Smooth muscle cell (in vitro differentiated cells): Measurements from ENCODE around the gene HCFC1R1. TPM values are rescaled to one million over a fixed set of nuclear protein-coding genes. Genes with fewer than 3 reads are reported as not detected.
"Not testable (repeated sequence)": the region's sequence is repeated elsewhere in the genome, so short reads cannot be mapped to it uniquely, and the experiment has no call there.

Source experiments
- DNase-seq: peaks from one replicate; lab custom pipeline; 2025; ENCODE audit not compliant: unreplicated experiment; lab: John Stamatoyannopoulos, UW
- H2AFZ ChIP-seq: fragments of 200-600 bp; sonication (generic); 2 replicates; pipeline ENCODE4 v1.6.0; 2016; ENCODE audit warnings: antibody characterized with exemption, low read depth, mild to moderate bottlenecking
- H3F3A ChIP-seq: fragments of 200-600 bp; sonication (generic); 2 replicates; pipeline ENCODE4 v1.6.0; 2017; ENCODE audit warnings: antibody characterized with exemption, low read depth
- H3K27ac ChIP-seq: fragments of 200-600 bp; sonication (generic); 2 replicates; pipeline ENCODE4 v1.5.1; 2016; ENCODE audit warnings: low read depth, mild to moderate bottlenecking
- H3K27me3 ChIP-seq: fragments of 200-600 bp; sonication (generic); 2 replicates; pipeline ENCODE4 v1.6.1; 2016; ENCODE audit warnings: low read depth, mild to moderate bottlenecking
- H3K36me3 ChIP-seq: fragments of 200-600 bp; sonication (generic); 2 replicates; pipeline ENCODE4 v1.5.1; 2016; ENCODE audit warnings: low read depth
- H3K4me1 ChIP-seq: fragments of 200-600 bp; sonication (generic); 2 replicates; pipeline ENCODE4 v1.5.1; 2016; ENCODE audit warnings: low read depth
- H3K4me2 ChIP-seq: fragments of 200-600 bp; sonication (generic); 2 replicates; pipeline ENCODE4 v1.6.0; 2016; ENCODE audit warnings: mild to moderate bottlenecking
- H3K4me3 ChIP-seq: fragments of 200-600 bp; sonication (generic); 2 replicates; pipeline ENCODE4 v1.5.1; 2016; ENCODE audit warnings: mild to moderate bottlenecking
- H3K79me2 ChIP-seq: fragments of 200-600 bp; sonication (generic); 2 replicates; pipeline ENCODE4 v1.6.0; 2016; ENCODE audit warnings: low read depth, mild to moderate bottlenecking
- H3K9ac ChIP-seq: fragments of 200-600 bp; sonication (generic); 2 replicates; pipeline ENCODE4 v1.6.0; 2016; ENCODE audit warnings: low read depth
- H3K9me3 ChIP-seq: fragments of 200-600 bp; sonication (generic); replicated peaks from 2 replicates; pipeline ENCODE4 v1.5.1; 2016; ENCODE audit warnings: low read depth
- H4K20me1 ChIP-seq: fragments of 200-600 bp; sonication (generic); 2 replicates; pipeline ENCODE4 v1.6.0; 2016; ENCODE audit warnings: low read depth
- CTCF ChIP-seq: fragments of 200-600 bp; sonication (generic); IDR thresholded peaks from 2 replicates; pipeline ENCODE4 v1.5.1; 2017; ENCODE audit warnings: borderline replicate concordance, mild to moderate bottlenecking, antibody characterized with exemption; ENCODE audit not compliant: insufficient read depth, poor library complexity, severe bottlenecking
- WGBS: methylation state at CpG from one replicate; pipeline ENCODE4 v1.1.7; 2016; ENCODE audit warnings: low lambda C conversion rate; 5-methylcytosine and 5-hydroxymethylcytosine counted together
- polyA plus RNA-seq: library from polyadenylated mRNA; unstranded; fragments of >200 nt; fragmentation: Nextera tagmentation; extraction: Ambion mirVana; gene quantifications from 2 replicates; pipeline ENCODE4 v1.2.1, GENCODE V29; 2016
- total RNA-seq: library from RNA; depleted of rRNA; stranded (reverse); fragments of >200 nt; gene quantifications from 2 replicates; pipeline ENCODE4 v1.2.3, GENCODE V29; 2014

HCFC1R1 gene
- total and polyA plus RNA-seq, 2 experiments from 2014 or later: 63.3 to 337 TPM

DNA sequence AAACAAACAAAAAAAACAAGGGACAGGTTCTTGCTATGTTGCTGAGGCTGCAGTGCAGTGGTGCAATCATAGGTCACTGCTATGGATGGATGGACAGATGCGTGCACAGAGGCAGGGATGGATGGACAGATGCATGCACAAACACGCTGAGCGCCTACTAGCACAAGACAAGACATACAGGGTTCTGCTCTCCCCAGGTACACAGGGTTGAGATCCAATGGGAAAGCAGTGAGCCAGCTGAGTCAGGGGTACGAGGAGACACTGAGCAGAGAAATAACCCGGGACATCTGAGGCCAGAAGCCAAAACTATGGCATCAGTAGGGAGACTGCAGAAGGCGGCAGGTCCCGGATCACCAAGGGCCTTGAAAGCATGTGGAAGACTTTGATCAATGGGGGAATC, 47.9 kb upstream of the HCFC1R1 start:
- no peaks in the 10 kb centered on the region for H3K27me3 ChIP-seq
- H2AFZ ChIP-seq: no peak overlapping the region
- H3K4me1 ChIP-seq: no peaks in the 10 kb centered on the region
- 88% methylated on average over 7 of the region's 7 CpGs for WGBS
- no peak overlapping the region for H3K4me2 ChIP-seq
- no peaks in the 10 kb centered on the region for H3K9me3 ChIP-seq
- H3K36me3 ChIP-seq: no peaks in the 10 kb centered on the region
- H4K20me1 ChIP-seq: no peaks in the 10 kb centered on the region
- no peaks in the 10 kb centered on the region for H3F3A ChIP-seq
- no peak for TF ChIP-seq CTCF
- H3K79me2 ChIP-seq: no peaks in the 10 kb centered on the region
- H3K4me3 ChIP-seq: no peak overlapping the region
- DNase-seq: no peak
- H3K9ac ChIP-seq: no peak overlapping the region
- H3K27ac ChIP-seq: no peak overlapping the region

- Histone ChIP-seq H3K27ac (no peak overlapping the region), H3F3A (no peaks in the 10 kb centered on the region), H3K27me3 (no peaks in the 10 kb centered on the region), H3K36me3 (no peaks in the 10 kb centered on the region), H3K79me2 (no peaks in the 10 kb centered on the region), H3K4me1 (no peaks in the 10 kb centered on the region), H3K4me3 (no peak overlapping the region), H3K9me3 (no peaks in the 10 kb centered on the region), H4K20me1 (no peaks in the 10 kb centered on the region), H3K4me2 (no peak overlapping the region), H3K9ac (no peak overlapping the region), H2AFZ (no peak overlapping the region)
- WGBS: 92% methylated on average over 9 of the region's 9 CpGs
- no peak for DNase-seq
- TF ChIP-seq CTCF: no peak
These were observed 46.9 kb upstream of the HCFC1R1 start for GRCh38 chr16:3070608-3071111.

DNA sequence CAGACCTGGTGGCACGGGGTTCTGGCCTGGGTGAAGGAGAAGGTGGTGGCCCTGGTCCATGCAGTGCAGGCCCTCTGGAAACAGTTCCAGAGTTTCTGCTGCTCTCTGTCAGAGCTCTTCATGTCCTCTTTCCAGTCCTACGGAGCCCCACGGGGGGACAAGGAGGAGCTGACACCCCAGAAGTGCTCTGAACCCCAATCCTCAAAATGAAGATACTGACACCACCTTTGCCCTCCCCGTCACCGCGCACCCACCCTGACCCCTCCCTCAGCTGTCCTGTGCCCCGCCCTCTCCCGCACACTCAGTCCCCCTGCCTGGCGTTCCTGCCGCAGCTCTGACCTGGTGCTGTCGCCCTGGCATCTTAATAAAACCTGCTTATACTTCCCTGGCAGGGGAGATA, 45.4 kb upstream of the HCFC1R1 start:
- not testable (repeated sequence) for H3K9me3 ChIP-seq, H3K4me1 ChIP-seq, H3K4me3 ChIP-seq, H2AFZ ChIP-seq, H3K9ac ChIP-seq, H3K27ac ChIP-seq, H3K36me3 ChIP-seq, H3K79me2 ChIP-seq, H3K27me3 ChIP-seq, H3K4me2 ChIP-seq, H3F3A ChIP-seq, DNase-seq, H4K20me1 ChIP-seq
- 97% methylated on average over 8 of the region's 11 CpGs for WGBS

- no peak overlapping the region for H3K4me3 ChIP-seq
- no peaks in the 10 kb centered on the region for H3K79me2 ChIP-seq
- H4K20me1 ChIP-seq: no peaks in the 10 kb centered on the region
- no peak overlapping the region for H3K9ac ChIP-seq
- TF ChIP-seq CTCF: no peak
- H3K4me2 ChIP-seq: no peak overlapping the region
- H3K36me3 ChIP-seq: no peaks in the 10 kb centered on the region
- no peak overlapping the region for H3K27ac ChIP-seq
- H3K4me1 ChIP-seq: no peaks in the 10 kb centered on the region
- no peaks in the 10 kb centered on the region for H3F3A ChIP-seq
- H2AFZ ChIP-seq: no peak overlapping the region
- no peaks in the 10 kb centered on the region for H3K27me3 ChIP-seq
- H3K9me3 ChIP-seq: no peaks in the 10 kb centered on the region
- 93% methylated on average over 4 of the region's 4 CpGs for WGBS
- DNase-seq: no peak
These were observed 44.7 kb upstream of the HCFC1R1 start for GRCh38 chr16:3068487-3068886.
